NCI-H748 treated with DMSO at 0.1 percent for 48 hours (cell line): Measurements from ENCODE around the gene OR52E6.

ENCODE experiments used
- DNase-seq: peaks from one replicate; lab custom pipeline; 2025; lab: John Stamatoyannopoulos, UW

OR52E6 gene

GRCh38 chr11:5796541-5796940, 45.2 kb downstream of the OR52E6 start:
- no peak for DNase-seq

DNA sequence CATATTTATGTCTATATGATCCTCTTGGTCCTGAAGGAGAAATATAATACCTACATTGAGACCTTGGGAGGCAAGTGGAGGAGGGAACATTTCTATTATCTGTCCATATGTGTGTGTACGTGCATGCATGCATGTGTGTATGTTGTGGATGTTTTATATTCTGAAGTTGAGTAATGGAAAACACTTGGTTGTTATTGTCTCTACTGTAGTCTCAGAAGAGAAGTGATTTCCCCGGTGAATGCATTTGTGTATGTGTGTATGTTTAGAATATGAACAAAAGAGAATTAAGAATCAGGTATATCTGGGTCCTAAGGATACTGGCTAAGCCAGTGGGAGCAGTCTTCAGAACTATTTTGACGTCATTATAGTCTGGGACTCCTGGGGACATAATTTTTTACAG, 50.5 kb downstream of the OR52E6 start, which contains the start of gene OR52N1:
TSS of gene OR52N1 (minus strand) at position 101 of the 400 bp plus-strand sequence. CDS start 2,449 bp downstream, outside the sequence.
- DNase-seq: no peak
